Right kidney (tissue), 1 donor: Measurements from ENCODE around the gene NFS1.
"Not testable (repeated sequence)": the region's sequence is repeated elsewhere in the genome, so short reads cannot be mapped to it uniquely, and the experiment has no call there.

Experiments
- DNase-seq: peaks from one replicate; pipeline ENCODE4 v3.0.0-alpha.2; 2016

The NFS1 gene

GRCh38 chr20:35710884-35711587 is 11.9 kb upstream of the NFS1 start:
- no peak for DNase-seq

DNA sequence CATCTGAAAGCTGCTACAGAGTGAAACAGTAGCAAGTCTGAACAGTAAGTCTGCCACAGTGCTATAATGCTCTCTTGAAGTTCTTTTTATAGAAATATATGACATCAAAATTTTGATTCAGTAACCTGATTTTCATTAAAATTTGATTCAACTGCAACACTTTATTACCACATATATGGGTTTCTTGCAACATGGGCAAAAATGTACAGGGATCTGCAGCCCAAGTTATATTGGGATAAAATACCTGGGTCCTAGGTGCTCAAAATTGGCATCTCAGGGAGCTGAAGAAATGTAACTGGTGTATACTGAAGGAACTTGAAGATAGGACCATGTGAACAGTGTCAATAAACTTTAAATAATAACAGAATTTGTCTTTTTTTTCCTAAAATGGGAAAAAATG is 10.9 kb upstream of the NFS1 start:
- DNase-seq: no peak

DNA sequence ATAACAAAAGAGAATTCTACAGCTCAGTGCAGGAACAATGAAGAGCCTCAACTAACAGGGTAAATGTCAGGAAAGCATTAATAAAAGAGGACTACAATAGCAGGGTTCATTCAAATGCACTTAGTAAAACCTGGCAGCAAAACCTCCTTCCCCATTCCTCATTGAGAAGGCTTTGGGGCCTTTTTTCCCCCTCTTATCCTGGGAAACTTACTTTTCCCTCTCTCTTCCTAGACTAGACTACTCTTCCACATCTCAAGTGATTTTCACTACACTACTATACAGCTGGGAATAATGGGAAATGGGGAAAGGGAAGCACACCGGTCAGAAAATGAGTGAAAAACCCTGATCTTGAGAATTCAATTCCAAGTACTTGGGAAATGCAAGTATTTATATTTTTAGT is 10.1 kb upstream of the NFS1 start:
- no peak for DNase-seq

DNA sequence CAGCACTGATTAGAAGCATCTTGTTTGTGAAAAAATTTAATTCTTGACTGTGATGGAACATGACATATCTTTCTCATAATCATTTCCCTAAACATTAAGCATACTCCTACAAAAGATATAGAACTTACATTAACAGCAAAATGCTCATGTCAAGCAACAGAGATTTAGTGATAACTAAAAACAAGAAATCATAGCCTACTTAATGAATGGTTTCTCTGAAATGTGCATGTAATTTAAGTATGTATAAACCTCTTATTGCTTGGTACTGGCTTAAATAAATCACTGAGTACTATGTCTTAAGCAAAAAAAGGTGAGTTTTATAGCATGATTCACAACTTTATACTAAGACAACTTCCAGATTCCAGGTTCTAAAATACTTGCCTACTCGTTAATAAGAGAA is 9.3 kb upstream of the NFS1 start:
- no peak for DNase-seq

DNA sequence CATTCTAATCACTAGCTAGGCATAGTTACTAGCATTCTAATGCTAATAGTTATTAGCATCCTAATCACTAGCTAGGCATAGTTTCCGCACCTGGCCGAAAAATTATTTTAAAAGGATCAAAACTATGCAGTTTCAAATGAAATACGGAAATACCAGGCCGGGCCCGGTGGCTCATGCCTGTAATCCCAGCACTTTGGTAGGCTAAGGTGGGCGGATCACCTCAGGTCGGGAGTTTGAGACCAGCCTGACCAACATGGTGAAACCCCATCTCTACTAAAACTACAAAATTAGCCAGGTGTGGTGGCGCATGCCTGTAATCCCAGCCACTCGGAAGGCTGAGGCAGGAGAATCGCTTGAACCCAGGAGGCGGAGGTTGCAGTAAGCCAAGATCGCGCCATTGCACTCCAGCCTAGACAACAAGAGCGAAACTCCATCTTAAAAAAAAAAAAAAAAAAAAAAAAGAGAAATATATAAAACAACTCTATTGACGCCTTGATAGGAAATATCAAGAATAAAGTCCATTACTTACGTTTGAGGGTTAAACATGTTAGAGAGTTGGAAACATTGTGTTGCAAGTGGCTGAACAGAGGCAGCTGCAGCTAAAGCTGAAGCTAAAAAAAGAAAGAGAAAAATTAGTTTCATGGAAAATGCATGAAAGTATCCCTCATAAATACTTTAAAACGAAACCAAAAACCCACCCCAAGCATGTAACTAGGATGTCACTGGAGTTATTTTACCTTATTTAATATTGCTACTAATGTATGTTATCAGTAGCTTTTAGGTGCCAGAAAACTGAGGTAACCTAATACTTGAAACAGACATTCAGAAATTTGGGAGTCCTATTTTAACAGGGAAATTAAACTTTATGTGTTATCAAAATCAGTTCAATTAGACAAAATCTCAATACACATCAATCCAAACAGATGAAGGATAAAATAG is 7.7 kb upstream of the NFS1 start:
- DNase-seq: not testable (repeated sequence)

DNA sequence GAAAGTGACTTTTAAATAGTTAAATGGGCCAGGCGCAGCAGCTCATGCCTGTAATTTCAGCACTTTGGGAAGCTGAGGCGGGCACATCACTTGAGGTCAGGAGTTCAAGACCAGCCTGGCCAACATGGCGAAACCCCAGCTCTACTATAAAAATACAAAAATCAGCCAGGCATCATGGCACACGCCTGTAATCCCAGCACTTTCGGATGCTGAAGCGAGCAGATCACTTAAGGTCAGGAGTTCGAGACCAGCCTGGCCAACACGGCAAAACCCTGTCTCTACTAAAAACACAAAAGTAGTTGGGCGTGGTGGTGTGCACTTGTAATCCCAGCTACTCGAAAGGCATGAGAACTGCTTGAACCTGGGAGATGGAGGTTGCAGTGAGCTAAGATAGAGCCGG is 6.7 kb upstream of the NFS1 start:
- not testable (repeated sequence) for DNase-seq

- no peak for DNase-seq
These were observed 5.5 kb upstream of the NFS1 start for GRCh38 chr20:35704514-35705261.

DNA sequence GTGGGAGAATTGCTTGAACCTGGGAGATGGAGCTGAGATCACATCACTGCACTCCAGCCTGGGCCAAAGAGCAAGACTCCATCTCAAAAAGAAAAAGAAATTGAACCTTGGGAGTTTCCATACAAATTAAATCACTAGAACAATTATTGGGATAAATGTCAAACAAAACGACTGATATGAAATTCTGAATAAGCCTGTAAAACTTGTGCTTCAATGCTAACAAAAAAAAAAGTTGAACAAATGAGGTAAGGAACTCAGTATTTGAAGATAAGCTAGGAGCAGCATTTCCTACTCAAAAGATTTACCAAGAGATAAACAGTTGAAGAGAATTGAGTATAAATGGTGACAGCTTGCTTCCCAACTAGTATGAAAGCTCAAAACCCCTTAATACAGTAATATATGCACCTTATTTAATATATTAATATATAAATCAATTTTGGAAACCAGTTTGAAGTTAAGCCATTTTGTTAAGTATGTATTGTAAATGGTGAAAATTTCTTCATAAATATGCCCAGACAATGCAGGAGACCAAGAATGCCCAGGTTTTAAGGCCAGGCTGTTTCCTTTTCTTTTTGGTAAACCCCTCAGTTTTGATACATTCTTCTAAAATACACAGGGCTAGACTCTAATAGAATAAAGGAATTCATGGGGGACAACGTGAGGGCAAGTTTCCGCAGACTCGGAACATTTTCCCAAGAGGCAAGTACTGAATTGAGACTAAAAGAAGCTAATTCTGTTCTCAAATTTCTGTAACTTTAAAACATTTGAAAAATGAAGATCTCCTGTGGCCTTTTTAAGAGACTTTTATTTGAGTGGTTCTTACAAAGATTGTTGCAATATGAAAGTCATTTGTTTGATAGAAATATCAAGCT is 3.9 kb upstream of the NFS1 start:
- no peak for DNase-seq

GRCh38 chr20:35702051-35702823 is 3.1 kb upstream of the NFS1 start:
- DNase-seq: no peak

GRCh38 chr20:35700625-35701148 is 1.5 kb upstream of the NFS1 start:
- DNase-seq: no peak

DNA sequence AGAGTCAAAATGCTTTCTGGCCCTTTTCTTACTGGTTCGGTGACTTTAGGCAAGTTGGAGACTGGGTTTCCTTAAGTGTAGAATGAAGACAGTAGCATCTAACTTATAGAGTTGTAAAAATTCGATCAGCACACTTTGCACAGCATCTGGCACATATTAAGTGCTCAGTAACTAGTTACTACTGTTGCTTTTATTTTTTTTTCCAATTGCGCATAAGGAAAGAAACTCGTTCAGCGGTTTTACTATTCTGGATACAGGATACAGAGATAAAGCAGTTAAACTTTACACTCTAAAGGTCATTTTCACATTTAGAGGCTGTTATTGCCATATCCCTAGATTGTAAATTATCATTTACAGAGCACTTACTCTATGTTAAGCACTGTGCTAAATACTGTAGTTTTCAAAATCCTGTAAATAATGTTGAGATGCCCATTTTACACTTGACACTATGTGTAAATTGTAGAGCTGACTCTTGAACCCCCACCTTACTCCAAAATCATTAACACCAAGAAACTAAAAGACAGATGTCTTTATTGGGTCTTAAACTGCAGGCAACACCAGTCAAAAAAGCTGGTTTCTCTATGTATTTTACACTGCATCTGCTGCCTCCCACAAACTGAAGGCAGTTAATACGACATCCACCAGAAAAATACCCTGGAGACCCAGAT is 939 bp upstream of the NFS1 start:
- DNase-seq: no peak

- no peak for DNase-seq
These were observed 640 bp downstream of the NFS1 start for GRCh38 chr20:35698298-35699126.

DNA sequence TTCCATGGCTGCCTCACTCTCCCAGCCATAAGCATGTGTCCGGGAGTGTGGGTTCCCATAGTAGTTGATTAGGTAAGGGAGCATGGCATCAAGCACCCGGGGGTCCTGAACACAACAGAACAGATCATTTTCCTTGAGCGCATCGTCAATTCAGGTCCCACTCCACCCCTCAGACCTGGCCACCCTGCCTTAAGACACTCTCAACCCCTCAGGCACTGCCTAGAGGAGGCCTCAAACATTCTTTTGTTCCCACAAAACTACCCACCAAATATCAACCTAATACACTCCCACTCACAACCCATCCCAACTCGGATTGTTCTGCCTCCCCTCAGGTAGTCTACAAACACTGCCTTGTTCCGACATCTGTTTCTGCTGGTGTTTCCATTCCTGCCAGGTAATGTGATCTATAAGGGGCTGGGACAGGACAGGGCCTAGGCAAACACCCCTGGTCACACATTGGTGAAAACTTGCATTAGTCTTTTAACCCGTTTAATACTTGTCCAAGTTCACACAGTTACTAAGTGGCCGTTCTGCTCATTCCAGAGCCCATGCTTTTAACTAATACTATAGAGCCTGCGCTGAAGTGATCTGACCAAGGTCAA is 1.4 kb downstream of the NFS1 start:
- no peak for DNase-seq

- no peak for DNase-seq
These were observed 3.2 kb downstream of the NFS1 start for GRCh38 chr20:35695978-35696377.

GRCh38 chr20:35695245-35695749 is 3.9 kb downstream of the NFS1 start:
- DNase-seq: no peak

DNA sequence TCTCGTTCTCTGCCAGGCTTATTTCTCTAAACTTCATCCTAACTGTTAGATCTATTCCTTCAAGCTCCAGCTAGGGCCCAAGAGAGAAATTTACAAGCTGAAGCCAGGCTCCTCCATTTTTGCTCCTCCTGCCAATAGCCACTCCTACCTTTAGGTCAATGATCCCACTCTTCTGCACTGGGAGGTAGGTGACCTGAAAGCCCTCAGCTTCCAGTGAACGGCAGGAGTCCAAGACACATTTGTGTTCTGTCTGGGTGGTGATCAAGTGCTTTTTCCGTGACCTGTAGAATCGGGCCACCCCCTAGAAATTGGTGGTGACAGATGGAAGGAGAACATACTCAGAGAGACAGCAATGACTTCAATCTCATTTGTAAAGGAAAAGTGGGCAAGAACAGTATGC is 8.9 kb downstream of the NFS1 start:
- DNase-seq: no peak

DNA sequence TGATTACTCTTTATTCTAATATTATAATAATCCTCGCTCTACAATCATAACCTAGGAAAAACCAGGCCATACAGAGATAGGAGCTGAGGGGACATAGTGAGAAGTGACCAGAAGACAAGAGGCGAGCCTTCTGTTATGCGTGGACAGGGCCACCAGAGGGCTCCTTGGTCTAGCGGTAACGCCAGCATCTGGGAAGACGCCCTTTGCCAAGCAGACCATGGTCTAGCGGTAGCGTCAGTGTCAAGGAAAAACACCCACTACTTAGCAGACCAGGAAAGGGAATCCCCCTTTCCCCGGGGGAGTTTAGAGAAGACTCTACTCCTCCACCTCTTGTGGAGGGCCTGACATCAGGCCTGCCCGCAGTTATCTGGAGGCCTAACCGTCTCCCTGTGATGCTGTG is 12.3 kb downstream of the NFS1 start:
- not testable (repeated sequence) for DNase-seq

GRCh38 chr20:35685368-35685767 is 13.8 kb downstream of the NFS1 start:
- not testable (repeated sequence) for DNase-seq

DNA sequence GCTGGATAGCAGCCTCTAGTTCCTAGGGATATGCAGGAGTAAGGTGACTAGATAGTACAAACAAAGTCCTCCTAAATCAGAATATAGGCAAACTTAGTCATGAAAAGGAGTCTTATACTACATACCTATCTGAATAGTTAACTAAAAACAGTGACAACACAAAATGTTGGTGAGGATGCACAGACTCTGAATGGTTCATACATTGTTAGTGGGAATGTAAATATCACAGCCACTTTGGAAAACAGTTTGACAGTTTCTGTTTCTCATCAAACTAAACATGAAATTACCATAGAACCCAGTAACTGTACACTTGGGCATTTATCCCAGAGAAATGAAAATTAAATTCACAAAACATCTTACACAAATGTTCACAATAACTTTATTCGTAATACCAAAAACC is 17.2 kb downstream of the NFS1 start:
- DNase-seq: no peak
